IPS-18c (cell line): ENCODE measurements around the gene SDSL.

Source experiments
- H3K4me3 ChIP-seq: 2 replicates; pipeline ENCODE4 v1.7.0; 2013; ENCODE audit warnings: low read depth, mild to moderate bottlenecking, low read length, moderate library complexity; ENCODE audit not compliant: insufficient read depth
- H3K9me3 ChIP-seq: one replicate; pipeline ENCODE4 v1.6.1; 2013; ENCODE audit warnings: mild to moderate bottlenecking, low read length, moderate library complexity; ENCODE audit not compliant: control insufficient read depth, insufficient read depth

SDSL gene, protein sequence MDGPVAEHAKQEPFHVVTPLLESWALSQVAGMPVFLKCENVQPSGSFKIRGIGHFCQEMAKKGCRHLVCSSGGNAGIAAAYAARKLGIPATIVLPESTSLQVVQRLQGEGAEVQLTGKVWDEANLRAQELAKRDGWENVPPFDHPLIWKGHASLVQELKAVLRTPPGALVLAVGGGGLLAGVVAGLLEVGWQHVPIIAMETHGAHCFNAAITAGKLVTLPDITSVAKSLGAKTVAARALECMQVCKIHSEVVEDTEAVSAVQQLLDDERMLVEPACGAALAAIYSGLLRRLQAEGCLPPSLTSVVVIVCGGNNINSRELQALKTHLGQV

DNA sequence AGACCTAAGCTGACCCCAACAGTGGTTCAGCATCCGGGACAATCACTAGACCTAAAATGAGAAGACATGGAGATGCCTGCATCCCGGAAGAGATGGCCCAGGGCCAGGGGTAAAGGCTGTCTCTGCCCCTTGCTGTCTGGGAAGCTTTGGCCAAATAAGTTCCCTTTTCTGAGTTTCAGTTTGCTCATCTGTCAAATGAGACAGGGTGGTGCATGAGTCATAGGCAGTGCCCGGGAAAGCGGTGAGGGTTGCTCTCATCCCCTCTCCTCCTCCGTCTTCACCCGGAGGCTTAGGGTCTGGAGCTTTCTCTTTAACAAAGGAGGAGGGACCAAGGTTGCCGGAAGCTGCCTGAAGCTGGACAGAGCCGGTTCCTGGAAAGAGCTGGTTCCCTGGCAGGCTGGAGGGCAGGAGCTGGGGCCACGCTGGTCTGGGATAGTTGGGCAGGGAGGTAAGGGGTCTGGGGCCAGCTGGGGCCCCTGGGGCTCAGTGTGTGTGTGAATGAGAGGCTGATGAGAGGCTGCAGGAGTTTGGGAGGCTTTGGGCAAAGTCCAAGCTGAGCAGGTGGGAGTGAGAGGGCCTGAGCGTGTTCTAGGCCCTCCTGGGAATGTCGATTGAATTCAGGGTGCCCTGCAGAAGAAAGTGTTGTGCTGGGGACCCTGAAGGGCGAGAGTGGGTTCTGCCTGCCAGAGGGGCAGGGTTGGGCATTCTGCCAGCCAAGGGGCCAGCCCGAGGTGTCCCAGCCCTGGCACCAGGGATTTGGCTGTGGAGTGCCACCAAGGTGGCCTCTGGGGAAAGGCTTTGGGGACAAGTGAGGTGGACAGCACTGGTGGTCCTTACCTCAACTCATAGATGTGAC, at the start of gene SDSL:
Gene SDSL (plus strand): TSS at position 351 of the 856 bp plus-strand sequence. CDS start 5,603 bp downstream, outside the sequence.
- H3K4me3 ChIP-seq: 0 out of 2 replicates have a peak within 1 kb of the TSS, but pooled peaks have one; percentile 22
- no peaks in the 10 kb centered on the region for H3K9me3 ChIP-seq

DNA sequence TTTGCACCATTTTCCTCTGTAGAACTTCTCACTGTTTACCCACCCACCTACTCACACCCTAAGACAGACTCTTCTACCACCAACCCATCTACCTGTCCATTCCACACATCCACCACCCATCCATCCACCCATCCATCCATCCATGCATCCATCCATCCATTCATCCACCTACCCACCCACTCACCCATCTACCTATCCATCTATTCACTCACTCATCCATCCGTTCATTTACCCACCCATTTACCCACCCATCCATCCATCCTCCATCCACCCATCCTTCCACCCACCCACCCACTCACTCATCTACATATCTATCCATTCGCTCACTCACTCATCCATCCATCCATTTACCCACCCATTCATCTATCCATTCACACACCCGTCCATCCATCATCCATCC, 48.7 kb upstream of the SDSL start:
- Histone ChIP-seq H3K9me3 (no peaks in the 10 kb centered on the region), H3K4me3 (no peak overlapping the region)

DNA sequence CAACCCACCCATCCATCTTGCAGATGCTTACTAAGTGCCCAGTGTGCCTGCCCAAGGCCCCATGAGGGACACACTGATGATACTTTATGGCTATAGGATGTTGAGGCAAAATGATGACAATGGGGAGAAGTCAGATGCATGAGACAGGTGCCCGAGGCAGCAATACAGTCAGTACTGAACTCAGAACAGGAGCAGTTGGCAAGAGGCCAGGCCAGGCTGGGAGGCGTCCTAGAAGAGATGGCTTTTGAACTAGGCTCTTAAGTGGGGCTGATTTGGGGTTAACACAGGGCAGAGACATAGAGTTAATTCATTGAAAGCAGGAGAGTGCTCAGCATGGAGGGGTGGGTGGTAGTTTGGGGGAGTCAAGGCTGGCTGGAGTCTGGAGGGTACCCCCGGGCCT, 48.2 kb upstream of the SDSL start:
- H3K4me3 ChIP-seq: no peak overlapping the region
- no peaks in the 10 kb centered on the region for H3K9me3 ChIP-seq

DNA sequence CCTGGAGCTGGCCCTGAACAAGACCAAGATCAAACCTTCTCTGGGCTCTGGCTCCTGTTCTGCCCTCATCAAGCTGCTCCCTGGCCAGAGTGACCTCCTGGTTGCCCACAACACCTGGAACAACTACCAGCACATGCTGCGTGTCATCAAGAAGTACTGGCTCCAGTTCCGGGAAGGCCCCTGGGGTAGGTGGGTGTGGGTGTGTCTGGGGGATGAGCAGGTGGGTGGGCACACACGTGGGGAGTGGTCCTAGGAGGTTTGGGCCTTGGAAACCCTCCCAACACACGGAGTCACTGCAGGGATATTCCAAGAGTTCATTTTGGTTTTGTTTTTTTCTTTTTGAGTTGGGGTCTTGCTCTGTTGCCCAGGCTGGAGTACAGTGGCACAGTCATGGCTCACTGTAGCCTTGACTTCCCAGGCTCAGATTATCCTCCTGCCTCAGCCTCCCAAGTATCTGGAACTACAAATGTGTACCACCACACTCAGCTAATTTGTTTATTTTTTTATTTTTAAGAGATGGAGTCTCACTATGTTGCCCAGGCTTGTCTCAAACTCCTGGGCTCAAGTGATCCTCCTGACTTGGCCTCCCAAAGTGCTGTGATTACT, 47.3 kb upstream of the SDSL start:
- no peak overlapping the region for H3K4me3 ChIP-seq

DNA sequence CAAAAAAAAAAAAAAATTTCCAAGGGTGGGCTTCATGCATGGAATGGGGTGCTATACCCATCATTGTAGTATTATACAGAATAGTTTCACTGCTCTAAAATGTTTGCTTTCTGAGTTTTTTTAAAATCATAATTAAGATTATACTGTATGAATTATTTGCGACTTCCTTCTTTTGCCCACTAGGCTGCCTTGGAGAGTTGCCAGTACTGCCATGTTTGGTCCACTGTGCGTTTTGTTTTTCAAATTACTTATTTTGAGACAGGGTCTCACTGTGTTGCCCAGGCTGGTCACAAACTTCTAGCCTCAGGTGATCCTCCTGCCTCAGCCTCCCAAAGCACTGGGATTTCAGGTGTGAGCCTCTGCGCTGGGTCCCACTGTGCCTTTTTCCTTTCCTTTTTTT, 43.9 kb upstream of the SDSL start:
- no peaks in the 10 kb centered on the region for H3K9me3 ChIP-seq
- H3K4me3 ChIP-seq: no peak overlapping the region

More for the DNA sequence above, 47.3 kb upstream of the SDSL start:
- no peaks in the 10 kb centered on the region for H3K9me3 ChIP-seq

DNA sequence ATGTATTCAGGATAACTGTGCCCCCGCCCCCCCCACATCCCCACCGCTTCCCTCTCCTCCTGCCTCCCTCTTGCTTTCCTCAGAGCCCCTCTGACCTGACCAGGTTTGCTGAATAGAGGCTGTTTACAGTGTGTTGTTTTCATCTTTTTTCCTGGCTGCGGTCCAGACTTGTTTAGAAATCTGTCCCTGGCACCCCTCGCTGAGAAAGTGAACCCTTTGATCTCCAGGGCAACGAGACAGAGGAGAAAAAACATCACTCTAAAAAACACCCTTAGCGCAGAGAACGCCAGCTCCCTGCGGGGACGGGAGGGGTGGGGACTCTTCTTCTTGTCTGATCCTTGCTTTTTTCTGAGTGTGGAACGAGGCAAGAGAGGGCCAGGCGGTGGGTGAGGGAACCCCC, 41.0 kb upstream of the SDSL start:
- H3K9me3 ChIP-seq: no peaks in the 10 kb centered on the region
- no peak overlapping the region for H3K4me3 ChIP-seq

DNA sequence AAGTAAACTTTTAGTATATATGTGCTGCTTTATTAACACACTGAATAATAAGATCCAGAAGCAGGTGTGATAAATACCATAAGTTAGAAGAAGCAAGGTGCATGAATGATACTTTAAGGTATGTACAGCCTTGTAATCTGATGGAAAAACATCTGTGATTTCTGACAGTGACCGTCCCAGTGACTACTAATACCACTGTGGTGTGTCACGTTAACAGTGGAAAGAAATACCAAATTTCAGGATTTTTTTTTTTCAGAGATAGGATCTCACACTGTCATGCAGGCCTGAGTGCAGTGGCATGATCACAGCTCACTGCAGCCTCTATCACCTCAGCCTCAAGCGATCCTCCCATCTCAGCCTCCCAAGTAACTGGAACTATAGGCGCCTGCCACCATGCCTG, 40.0 kb upstream of the SDSL start:
- no peaks in the 10 kb centered on the region for H3K9me3 ChIP-seq
- H3K4me3 ChIP-seq: no peak overlapping the region

DNA sequence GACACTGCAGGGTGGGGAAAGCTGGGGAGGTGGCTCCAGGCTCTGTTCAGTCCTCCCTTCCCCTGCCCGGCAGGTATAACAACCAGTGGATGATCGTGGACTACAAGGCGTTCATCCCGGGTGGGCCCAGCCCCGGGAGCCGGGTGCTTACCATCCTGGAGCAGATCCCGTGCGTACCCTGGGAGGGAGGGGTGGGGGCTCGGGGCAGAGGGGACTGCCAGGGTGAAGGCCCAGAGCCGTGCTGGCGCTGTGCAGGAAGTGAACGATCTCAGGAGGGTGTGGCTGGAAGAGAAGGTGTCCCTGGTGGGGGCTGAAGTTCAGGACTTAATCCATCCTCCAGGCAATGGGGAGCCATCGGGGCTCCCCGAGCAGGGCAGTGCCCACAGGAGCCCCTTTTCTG, 37.4 kb upstream of the SDSL start:
- H3K4me3 ChIP-seq: no peak overlapping the region

DNA sequence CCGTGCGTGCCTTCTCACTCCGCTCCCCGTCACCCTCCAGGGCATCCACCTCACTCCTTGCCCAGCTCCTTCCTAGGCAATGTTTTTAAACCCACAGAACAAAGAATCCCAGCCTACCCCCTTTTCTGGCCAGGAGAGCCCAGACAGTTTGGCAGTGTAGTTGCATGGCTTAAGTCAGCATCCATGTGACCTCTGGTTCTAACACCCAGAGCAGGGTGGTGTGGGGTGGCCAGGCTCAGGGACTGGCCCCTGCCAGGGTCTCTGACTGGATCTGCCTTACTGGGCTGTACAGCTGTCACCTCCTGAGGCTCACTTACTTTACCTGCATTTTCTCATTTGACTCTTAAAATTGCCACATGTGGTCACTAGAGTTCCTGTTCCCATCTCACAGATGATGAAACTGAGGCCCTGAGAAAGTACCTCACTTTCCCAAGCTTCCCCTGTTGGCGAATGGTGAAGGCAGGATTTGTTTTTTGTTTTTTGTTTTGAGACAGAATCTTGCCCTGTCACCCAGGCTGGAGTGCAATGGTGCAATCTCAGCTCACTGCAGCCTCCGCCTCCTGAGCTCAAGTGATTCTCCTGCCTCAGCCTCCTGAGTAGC, 36.8 kb upstream of the SDSL start:
- H3K9me3 ChIP-seq: no peaks in the 10 kb centered on the region

More for the DNA sequence above, 37.4 kb upstream of the SDSL start:
- H3K9me3 ChIP-seq: no peaks in the 10 kb centered on the region

DNA sequence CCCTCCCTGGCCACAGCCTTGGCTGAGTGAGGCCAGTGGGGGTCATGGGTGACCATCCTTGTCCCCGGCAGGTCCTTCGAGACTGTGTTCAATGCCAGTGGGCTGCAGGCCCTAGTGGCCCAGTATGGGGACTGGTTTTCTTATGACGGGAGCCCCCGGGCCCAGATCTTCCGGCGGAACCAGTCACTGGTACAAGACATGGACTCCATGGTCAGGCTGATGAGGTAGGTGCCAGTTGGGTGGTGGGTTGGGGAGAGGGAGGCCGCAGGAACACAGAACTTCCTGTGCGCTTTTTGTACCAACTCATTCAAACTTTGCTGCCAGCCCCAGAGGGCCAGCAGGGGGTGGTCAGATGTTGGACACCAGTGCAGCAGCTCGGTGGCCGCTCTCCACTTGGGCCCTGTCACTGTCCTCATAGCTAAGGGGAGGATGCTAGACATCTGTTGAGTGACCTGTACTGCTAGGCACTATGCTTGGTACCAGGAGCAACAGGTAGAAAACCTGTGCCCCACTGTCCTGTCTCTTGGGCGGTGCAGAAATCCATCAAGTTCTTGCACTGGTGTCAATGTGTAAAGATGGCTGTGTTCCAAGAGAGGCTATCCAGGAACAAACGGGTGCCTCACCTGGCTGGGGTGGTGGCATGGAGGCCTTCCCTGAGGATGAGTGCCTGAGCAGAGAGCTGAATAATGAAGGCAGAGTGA, 35.2 kb upstream of the SDSL start:
- Histone ChIP-seq H3K9me3 (no peaks in the 10 kb centered on the region), H3K4me3 (no peak overlapping the region)

More for the DNA sequence above, 36.8 kb upstream of the SDSL start:
- H3K4me3 ChIP-seq: no peak overlapping the region

DNA sequence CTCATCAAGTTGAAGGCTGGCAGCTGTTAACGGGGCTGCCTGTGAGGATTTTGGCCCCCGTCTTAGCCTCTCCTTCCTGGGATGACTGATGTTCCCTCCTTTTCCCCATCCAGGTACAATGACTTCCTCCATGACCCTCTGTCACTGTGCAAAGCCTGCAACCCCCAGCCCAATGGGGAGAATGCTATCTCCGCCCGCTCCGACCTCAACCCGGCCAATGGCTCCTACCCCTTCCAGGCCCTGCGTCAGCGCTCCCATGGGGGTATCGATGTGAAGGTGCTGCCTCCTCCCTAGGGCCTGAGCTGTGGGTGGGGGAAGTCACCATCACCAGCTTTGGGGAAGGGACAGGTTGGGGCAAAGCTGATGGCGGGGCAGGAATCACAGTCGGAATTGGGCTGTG, 34.5 kb upstream of the SDSL start:
- H3K9me3 ChIP-seq: no peaks in the 10 kb centered on the region
- H3K4me3 ChIP-seq: no peak overlapping the region

DNA sequence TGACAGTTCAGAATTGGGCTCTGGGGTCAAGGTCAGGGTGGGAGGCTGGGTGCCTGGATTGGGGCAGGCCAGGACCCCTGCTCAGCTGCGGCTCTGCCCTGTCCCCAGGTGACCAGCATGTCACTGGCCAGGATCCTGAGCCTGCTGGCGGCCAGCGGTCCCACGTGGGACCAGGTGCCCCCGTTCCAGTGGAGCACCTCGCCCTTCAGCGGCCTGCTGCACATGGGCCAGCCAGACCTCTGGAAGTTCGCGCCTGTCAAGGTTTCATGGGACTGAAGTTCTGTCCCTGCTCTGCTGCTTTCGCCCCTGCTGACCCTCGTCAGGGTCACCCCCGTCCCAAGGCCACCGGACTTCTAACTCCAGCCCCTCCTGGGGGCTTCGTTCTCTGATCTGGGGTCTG, 33.8 kb upstream of the SDSL start:
- Histone ChIP-seq H3K9me3 (no peaks in the 10 kb centered on the region), H3K4me3 (no peak overlapping the region)

DNA sequence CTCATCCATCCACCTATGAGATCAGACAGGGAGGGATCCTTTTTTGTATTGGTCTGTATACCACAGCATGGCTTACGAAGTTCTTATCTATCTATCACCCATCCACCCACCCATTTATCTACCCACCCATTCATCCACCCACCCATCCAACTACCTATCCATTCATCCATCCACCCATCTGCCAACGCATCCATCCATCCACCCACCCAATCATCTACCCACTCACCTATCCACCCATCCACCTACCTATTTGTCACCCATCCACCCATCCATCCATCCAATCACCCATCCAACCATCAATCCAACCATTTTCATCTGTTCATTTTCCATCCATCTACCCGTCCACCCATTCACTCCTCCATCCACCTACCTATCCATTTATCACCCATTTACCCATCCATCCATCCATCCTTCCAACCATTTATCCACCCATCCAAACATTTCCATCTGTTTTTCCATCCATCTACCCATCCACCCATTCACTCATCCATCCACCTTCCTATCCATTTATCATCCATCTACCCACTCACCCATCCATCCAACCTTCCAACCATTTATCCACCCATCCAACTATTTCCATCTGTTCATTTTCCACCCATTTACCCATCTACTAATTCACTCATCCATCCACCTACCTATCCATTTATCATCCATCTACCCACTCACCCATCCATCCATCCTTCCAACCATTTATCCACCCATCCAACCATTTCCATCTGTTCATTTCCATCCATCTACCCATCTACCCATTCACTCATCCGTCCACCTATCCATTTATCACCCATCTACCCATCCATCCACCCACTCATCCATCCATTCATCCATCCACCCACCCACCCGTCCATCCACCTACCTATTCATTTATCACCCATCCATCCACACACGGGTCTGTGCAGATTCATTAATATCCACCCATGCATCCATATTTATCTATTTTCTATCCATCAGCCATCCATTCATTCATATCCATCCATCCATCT, 31.8 kb upstream of the SDSL start:
- no peak overlapping the region for H3K4me3 ChIP-seq
- H3K9me3 ChIP-seq: peaks cover 2% of the 10 kb centered on the region

DNA sequence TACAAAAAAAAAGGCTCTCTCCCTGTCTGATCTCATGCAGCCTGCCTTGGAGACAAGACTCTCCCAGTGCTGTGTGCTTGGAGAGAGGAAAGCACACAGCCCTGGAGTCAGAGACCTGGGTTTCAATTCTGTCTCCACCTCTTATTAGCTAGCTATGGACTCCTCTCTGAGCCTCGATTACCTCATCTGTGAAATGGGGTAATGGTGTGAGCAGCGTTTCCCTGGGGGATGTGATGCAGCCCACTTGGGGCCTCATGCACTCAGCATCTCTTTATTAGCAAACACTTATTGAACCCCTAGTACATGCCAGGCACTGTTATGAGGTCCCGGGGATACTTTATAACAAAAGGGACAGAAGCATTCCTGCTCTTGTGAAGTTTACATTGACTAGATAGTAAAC, 31.0 kb upstream of the SDSL start:
- Histone ChIP-seq H3K9me3 (peaks cover 2% of the 10 kb centered on the region), H3K4me3 (no peak overlapping the region)

DNA sequence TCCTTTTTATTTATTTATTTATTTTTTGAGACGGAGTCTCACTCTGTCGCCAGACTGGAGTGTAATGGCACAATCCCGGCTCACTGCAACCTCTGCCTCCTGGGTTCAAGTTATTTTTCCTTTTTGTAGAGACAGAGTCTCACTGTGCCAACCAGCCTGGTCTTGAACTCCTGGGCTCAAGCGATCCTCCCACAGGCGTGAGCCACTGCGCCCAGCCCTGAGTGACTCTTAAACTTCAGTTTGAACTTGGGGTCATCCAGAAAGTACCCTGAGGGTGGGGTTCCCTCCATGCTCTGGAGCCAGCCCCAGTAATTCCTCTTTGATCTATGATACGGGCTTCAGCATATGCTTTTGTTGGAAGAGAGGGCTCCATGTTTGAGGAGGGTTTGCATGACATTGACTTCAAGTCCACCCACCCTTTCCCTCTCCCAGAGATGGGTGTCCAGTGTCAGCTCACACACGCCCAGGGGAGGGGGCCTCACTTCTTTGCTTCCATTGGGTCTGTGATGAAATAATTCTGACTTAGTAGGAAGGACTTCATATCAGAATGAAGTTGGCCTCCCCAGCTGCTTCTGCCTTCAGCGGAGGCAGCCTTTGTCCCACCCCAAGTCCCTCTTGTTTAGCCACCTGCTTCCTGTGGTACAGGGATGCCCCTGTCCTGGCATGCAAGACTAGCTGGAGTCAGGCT, 30.4 kb upstream of the SDSL start:
- Histone ChIP-seq H3K4me3 (no peak overlapping the region), H3K9me3 (peaks cover 2% of the 10 kb centered on the region)
